Sigmoid colon (tissue), 7 donors: ENCODE measurements around the gene TMEM88. TPM values are rescaled to one million over a fixed set of nuclear protein-coding genes. Genes with fewer than 3 reads are reported as not detected.

ENCODE experiments used
- DNase-seq: peaks from one replicate; pipeline ENCODE4 v3.0.0-alpha.2; 2019
- H3K27ac ChIP-seq, 4 donors: fragments of 200-600 bp; sonication (generic); one replicate each; pipeline ENCODE4 v1.5.1; 2016 to 2019; ENCODE audit warnings: mild to moderate bottlenecking in 1 of 4
- H3K27me3 ChIP-seq, 3 donors: fragments of 200-600 bp; sonication (generic); one replicate each; pipeline ENCODE4 v1.5.1; 2019; ENCODE audit warnings: mild to moderate bottlenecking in 1 of 3
- H3K36me3 ChIP-seq, 4 donors: fragments of 200-600 bp; sonication (generic); one replicate each; pipeline ENCODE4 v1.5.1; 2016 to 2019
- H3K4me1 ChIP-seq, 4 donors: fragments of 200-600 bp; sonication (generic); one replicate each; pipeline ENCODE4 v1.5.1; 2017 to 2019
- H3K4me3 ChIP-seq, 4 donors: fragments of 200-600 bp; sonication (generic); one replicate each; pipeline ENCODE4 v1.5.1; 2017 to 2019; ENCODE audit warnings: mild to moderate bottlenecking in 2 of 4, moderate library complexity in 1 of 4
- H3K9me3 ChIP-seq, 4 donors: fragments of 200-600 bp in 3 of 4; sonication (generic) in 3 of 4; one replicate each; pipeline versions ENCODE4 v1.5.1 to v1.6.1; 2013 to 2019
- CTCF ChIP-seq, 4 experiments: fragments of 450-650 bp in 3 of 4; fragments of 200-600 bp in 1 of 4; IDR thresholded peaks; one replicate each; pipeline ENCODE4 v1.5.1; 2016 to 2019; ENCODE audit warnings: antibody characterized with exemption in 4 of 4, mild to moderate bottlenecking in 3 of 4, moderate library complexity in 2 of 4
- EP300 ChIP-seq, 4 donors: sonication (generic); formaldehyde crosslinking; IDR thresholded peaks; one replicate each; pipeline ENCODE4 v1.6.1; 2017; ENCODE audit warnings: antibody characterized with exemption in 4 of 4
- POLR2A ChIP-seq, 2 donors: fragments of 450-650 bp; IDR thresholded peaks; one replicate each; pipeline ENCODE4 v1.6.1; 2016; ENCODE audit warnings: antibody characterized with exemption in 2 of 2, mild to moderate bottlenecking in 2 of 2, moderate library complexity in 2 of 2
- POLR2AphosphoS5 ChIP-seq, 4 donors: sonication (generic); formaldehyde crosslinking; IDR thresholded peaks; one replicate each; pipeline ENCODE4 v1.6.1; 2017; ENCODE audit warnings: antibody characterized with exemption in 4 of 4
- WGBS, 2 donors: extraction: QIAGEN DNeasy Blood & Tissue Kit; methylation state at CpG; one replicate each; pipeline ENCODE4 v1.1.7; 2013; 5-methylcytosine and 5-hydroxymethylcytosine counted together
- intact Hi-C: fragments of 100-400 bp; cut with DNase I; formaldehyde crosslinking; loops from one replicate; pipeline ENCODE4 v1.15.1; 2023
- polyA plus RNA-seq, 3 donors: library from polyadenylated mRNA; stranded (reverse); fragments of 200-250 nt; gene quantifications; one replicate each; pipeline ENCODE4 v1.2.3, GENCODE V29; 2013
- total RNA-seq, 4 donors: library from RNA; depleted of rRNA; stranded (reverse); fragments of >200 nt; gene quantifications; one replicate each; pipeline ENCODE4 v1.1.0, GENCODE V29; 2016
- donor health status: healthy with polysubstance abuse.
- donor health status: Bipolar disorder and iron deficiency.
- donor health status: healthy.

Gene TMEM88
- total and polyA plus RNA-seq, 7 donors: 2.4 to 19.9 (median 10.0) TPM

GRCh38 chr17:7835814-7836595 is 18.9 kb upstream of the TMEM88 start:
- intact Hi-C loops: loop anchor here (10.0 kb wide), 1 partner anchor 351 kb away; the partner anchor contains the start of genes POLR2A and SLC35G6
- peak overlapping the region; percentile 95 to 100 (median 97) for H3K27ac ChIP-seq
- peaks cover 0 to 61% (median 51%) of the 10 kb centered on the region in 4 donors for H3K4me1 ChIP-seq
- TF ChIP-seq CTCF (IDR thresholded peaks at IDR 0.05): peak in 1 of 4 experiments; percentile 18
- peak; percentile 68 to 94 (median 86) for TF ChIP-seq POLR2AphosphoS5 (IDR thresholded peaks at IDR 0.05)
- peak; percentile 74 to 92 for TF ChIP-seq POLR2A (IDR thresholded peaks at IDR 0.05)
- TF ChIP-seq EP300 (IDR thresholded peaks at IDR 0.05): peak in 1 of 4 donors; percentile 5
- DNase-seq: peak; percentile 90
- no peaks in the 10 kb centered on the region for H3K9me3 ChIP-seq
- peaks cover 0 to 6% (median 3%) of the 10 kb centered on the region in 4 donors for H3K36me3 ChIP-seq
- H3K4me3 ChIP-seq: peak overlapping the region; percentile 75 to 96 (median 82)
- 0 to 1% methylated on average over 61 of the region's 61 CpGs for WGBS, 2 donors
- H3K27me3 ChIP-seq: no peaks in the 10 kb centered on the region

GRCh38 chr17:7836596-7837407 is 18.1 kb upstream of the TMEM88 start:
- Histone ChIP-seq H3K27ac (peak overlapping the region; percentile 95 to 100 (median 97)), H3K27me3 (no peaks in the 10 kb centered on the region), H3K9me3 (no peaks in the 10 kb centered on the region), H3K4me1 (peaks cover 0 to 67% (median 56%) of the 10 kb centered on the region in 4 donors), H3K36me3 (peaks cover 0 to 6% (median 3%) of the 10 kb centered on the region in 4 donors), H3K4me3 (peak overlapping the region; percentile 75 to 96 (median 82))
- intact Hi-C loops: loop anchor here (10.0 kb wide), 1 partner anchor 352 kb away; the partner anchor contains the start of genes POLR2A and SLC35G6
- no peak for TF ChIP-seq CTCF (IDR thresholded peaks at IDR 0.05)
- TF ChIP-seq EP300 (IDR thresholded peaks at IDR 0.05): peak in 2 of 4 donors; percentile 57 to 60
- peak in 2 of 4 donors; percentile 3 to 74 for TF ChIP-seq POLR2AphosphoS5 (IDR thresholded peaks at IDR 0.05)
- DNase-seq: peak; percentile 96
- 0 to 3% methylated on average over 19 of the region's 19 CpGs for WGBS, 2 donors

GRCh38 chr17:7837408-7838088 is 17.3 kb upstream of the TMEM88 start:
- WGBS, 2 donors: 3 to 9% methylated on average over 8 of the region's 8 CpGs
- H3K27ac ChIP-seq: peak overlapping the region; percentile 95 to 100 (median 97)
- no peaks in the 10 kb centered on the region for H3K27me3 ChIP-seq
- H3K36me3 ChIP-seq: peaks cover 0 to 6% (median 3%) of the 10 kb centered on the region in 4 donors
- intact Hi-C loops: loop anchor here (10.0 kb wide), 1 partner anchor 353 kb away; the partner anchor contains the start of genes POLR2A and SLC35G6
- no peaks in the 10 kb centered on the region for H3K9me3 ChIP-seq
- peak overlapping the region; percentile 7 to 77 (median 51) for H3K4me3 ChIP-seq
- H3K4me1 ChIP-seq: peaks cover 0 to 71% (median 58%) of the 10 kb centered on the region in 4 donors
- no peak for DNase-seq
- TF ChIP-seq CTCF (IDR thresholded peaks at IDR 0.05) (no peak), POLR2AphosphoS5 (IDR thresholded peaks at IDR 0.05) (no peak), POLR2A (IDR thresholded peaks at IDR 0.05) (no peak), EP300 (IDR thresholded peaks at IDR 0.05) (no peak)
